Superior temporal gyrus (tissue), 1 donor: ENCODE measurements around the gene MSN.
A peak's percentile ranks its signal among the peaks of the same experiment; 100 is the strongest.
"Not testable (repeated sequence)": the region's sequence is repeated elsewhere in the genome, so short reads cannot be mapped to it uniquely, and the experiment has no call there.

Source experiments
- DNase-seq: peaks from one replicate; pipeline ENCODE4 v3.0.0-alpha.2; 2016; ENCODE audit errors: extremely low spot score

The MSN gene

GRCh38 chrX:65667503-65668376, at the start of gene MSN:
MSN (plus strand) TSS chrX:65667654; CDS start chrX:65667842, 188 bp downstream.
- no peak for DNase-seq

DNA sequence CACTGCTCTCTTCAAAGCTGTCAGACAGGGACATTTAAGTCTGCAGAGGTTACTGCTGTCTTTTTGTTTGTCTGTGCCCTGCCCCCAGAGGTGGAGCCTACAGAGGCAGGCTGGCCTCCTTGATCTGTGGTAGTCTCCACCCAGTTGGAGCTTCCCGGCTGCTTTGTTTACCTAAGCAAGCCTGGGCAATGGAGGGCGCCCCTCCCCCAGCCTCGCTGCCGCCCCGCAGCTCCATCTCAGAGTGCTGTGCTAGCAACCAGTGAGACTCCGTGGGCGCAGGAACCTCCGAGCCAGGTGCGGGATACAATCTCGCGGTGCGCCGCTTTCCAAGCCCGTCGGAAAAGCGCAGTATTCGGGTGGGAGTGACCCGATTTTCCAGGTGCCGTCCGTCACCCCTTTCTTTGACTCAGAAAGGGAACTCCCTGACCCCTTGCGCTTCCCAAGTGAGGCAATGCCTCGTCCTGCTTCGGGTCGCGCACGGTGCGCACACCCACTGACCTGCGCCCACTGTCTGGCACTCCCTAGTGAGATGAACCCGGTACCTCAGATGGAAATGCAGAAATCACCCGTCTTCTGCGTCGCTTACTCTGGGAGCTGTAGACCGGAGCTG, 47.3 kb upstream of the MSN start:
- DNase-seq: not testable (repeated sequence)

DNA sequence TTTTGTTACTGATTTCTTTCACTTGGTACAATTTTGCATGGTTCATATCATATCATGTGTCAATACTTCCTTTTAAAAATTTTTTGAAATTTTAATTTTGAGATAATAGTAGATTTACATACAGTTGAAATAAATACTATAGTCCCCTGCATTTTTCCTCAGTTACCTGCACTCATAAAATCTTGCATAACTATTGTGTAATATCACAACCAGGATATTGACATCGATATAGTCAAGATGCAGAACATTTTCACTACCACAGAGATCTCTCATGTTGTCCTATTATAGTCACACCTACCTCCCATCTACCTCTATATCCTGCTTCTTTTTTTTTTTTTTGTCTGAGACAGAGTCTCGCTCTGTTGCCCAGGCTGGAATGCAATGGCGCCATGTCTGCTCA, 36.7 kb upstream of the MSN start:
- DNase-seq: no peak

DNA sequence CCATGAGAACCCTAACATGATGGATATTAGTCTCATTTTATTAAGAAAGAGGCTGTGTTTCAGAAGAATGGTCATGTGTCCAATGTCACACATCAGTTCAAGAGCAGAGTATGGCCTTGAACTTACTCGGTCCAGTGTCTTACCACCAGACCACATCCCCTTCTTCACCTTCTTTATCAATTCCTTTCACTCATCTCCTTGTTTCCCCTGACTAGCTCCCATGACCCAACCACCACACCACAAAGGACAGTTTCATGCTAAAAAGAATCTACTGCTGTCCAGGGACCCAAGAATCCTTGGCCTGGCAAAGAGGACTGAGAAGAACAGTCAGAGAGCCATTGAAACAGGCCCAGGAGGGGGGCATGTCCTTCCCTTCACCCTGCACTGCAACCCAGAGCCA, 33.6 kb upstream of the MSN start:
- DNase-seq: no peak

DNA sequence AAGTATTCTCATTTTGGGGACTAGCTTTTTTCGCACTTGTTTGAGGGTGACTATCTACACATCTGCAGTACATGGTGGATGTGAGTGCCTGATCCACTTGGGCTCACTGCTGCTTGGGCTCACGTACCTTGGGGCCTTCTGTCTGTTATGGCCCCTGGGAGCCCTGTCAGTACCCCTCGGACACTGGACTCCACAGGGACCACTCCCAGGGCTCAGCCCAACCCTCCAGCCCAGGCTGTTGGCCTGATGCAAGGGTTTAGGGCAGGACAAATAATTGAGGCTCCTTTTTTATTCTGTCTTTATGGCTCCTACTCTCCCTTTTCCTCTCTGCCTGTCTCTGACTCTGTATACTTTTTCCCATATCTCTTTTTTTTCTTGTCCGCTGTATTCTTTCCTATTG, 32.7 kb upstream of the MSN start:
- DNase-seq: no peak

- no peak for DNase-seq
Observed at GRCh38 chrX:65635378-65635777, 32.1 kb upstream of the MSN start.

GRCh38 chrX:65635822-65636221, 31.6 kb upstream of the MSN start:
- DNase-seq: no peak

DNA sequence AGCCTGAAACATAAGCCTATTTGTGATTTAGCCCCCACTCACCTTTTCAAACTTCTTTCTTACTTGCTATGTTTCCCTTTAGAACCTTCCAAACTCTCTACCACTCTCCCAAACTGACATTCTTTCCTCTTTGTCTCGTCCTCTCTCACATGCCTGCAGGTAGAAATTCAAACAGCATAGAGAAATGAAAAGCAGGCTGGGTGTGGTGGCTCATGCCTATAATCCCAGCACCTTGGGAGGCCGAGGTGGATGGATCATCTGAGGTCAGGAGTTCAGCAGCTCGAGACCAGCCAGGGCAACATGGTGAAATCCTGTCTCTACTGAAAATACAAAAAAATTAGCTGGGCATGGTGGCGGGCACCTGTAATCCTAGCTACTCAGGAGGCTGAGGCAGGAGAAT, 31.2 kb upstream of the MSN start:
- DNase-seq: not testable (repeated sequence)

DNA sequence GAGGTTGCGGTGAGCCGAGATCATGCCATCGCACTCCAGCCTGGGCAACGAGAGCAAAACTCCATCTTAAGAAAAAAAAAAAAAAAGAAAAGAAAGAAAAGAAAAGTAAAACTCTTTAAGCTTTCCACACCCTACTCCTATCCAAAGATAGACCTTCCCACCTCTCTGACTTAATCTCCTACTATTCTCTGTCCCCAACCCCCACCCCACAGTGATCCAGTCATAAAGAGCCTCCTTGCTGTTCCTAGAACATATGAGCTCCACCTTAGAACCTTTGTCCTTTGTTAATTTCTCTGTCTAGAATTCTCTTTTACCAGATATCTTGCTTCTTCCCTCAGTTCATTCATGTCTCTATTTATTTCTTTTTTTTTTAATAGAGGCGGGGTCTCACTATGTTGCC, 30.1 kb upstream of the MSN start:
- no peak for DNase-seq

- no peak for DNase-seq
Observed at GRCh38 chrX:65642914-65643491, 24.5 kb upstream of the MSN start.

DNA sequence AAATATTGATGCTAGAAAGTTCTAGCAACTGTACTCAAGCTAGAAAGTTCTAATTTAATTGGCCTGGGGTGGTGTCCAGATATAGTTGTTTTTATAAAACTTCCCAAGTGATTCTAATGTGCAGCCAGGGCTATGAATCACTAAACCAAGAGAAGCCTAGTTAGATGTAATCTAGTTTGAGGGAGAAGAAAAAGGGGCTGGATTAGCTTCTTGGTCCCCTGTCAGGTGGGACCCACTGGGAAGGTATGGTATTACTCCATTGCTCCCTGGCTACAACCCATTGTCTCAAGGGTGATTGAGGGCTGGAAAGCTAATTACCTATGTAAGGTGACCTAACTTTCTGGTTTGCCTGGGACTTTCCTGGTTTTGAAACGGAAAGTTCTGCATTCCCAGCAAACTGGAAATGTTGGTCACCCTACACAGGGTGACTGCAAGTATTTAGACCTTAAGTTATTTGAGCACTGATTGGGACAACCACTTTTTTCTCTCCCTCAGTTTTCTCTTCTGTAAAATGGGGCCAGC, 23.9 kb upstream of the MSN start:
- DNase-seq: no peak

DNA sequence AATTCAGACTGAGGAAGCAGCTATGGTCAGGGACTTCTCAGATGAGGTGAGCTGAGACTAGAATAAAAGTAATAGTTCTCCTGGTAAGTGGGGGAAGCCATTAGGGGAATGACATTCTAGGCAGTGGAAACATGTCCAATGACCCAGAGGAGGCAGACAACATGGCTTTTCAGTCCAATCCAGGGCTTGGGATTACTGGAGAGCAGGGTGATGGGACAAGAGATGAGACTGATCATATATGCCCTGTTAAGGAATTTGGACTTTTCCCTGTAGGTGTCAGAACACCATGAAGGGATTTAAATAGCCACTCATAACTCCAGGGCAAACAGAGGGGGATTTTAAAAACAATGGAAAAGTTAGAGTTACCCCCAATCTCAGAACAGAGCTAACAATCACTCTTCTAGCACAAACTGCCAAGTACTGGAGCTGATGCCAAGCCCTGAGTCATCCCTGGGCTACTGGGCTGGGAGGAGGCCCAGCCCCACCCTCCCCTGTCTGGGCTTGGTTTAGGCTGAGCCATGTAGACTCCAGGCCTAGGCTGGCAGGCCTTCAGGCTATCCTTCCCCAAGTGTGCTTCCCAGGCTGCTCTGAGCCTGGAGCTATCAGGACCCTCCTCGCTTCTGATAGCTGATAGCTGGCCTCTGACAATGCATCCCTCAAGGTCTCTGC, 22.7 kb upstream of the MSN start:
- DNase-seq: peak; percentile 56

DNA sequence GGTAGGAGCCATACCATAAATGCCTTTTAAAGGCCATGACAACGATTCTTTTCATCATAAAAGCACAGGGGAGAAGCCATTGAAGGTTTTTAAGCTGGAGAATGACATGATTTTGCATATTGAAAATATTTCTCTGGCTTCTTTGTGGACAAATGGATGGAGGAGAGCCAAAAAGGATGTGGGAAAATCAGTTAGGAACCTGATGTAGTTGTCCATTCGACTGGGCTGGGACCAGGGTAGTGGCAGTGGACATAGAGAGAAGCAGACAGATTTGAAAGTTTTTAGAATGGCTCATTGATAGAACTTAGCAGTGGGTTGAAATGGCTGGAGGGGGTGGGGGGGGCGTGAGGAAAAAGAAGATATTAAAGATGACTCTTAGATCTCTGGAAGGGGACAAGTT, 19.7 kb upstream of the MSN start:
- no peak for DNase-seq

GRCh38 chrX:65652098-65652497, 15.4 kb upstream of the MSN start:
- no peak for DNase-seq

DNA sequence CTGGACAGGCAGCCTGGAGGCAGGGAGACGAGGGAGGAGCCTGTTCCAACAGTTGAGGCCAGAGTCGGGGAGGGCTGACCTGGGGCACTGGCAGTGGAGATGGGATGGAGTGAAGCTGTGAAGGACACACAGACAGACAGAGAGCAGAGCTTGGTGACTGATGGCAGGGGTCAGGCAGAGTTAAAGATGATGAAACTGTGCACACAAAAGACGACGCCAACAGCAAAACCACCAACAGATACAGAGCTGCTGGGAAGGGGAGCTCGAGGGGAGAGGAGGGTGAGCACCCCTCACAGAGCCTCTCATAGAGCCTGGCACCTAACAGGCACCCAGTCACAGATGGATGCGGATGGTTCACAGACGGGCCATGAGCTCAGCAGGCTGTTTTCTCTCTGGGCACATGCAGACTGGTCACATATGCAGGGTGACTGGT, 10.4 kb upstream of the MSN start:
- DNase-seq: not testable (repeated sequence)

DNA sequence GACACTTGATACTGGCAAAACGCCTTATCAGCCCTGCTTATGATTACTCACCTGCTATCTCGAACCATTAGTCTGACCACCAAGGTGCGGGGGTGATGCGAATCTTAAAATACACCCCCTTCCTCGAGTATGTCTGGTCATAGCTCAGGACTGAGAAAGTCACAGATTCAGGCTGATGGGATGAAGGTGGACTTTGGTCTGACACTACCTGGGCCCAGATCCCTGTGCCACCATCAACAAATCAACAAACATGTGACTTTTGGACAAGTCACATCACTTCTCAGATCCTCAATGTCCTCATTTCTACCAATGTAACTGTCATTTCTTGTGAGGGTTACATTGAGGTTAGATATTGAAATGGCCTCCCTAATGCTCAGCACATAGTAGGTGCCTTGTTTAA, 9.8 kb upstream of the MSN start:
- no peak for DNase-seq

GRCh38 chrX:65658229-65658628, 9.2 kb upstream of the MSN start:
- DNase-seq: no peak

GRCh38 chrX:65667157-65667502, 324 bp upstream of the MSN start:
- DNase-seq: no peak

- DNase-seq: peak; percentile 10
Observed at GRCh38 chrX:65668377-65669310, 1.2 kb downstream of the MSN start.

GRCh38 chrX:65671286-65671685, 3.8 kb downstream of the MSN start:
- DNase-seq: no peak

- DNase-seq: no peak
Observed at GRCh38 chrX:65671966-65672365, 4.5 kb downstream of the MSN start.
